Brain pericyte (primary cell): ENCODE results near the gene SLC25A41.
"Not testable (repeated sequence)": the region's sequence is repeated elsewhere in the genome, so short reads cannot be mapped to it uniquely, and the experiment has no call there.

Experiments
- DNase-seq: peaks from one replicate; pipeline ENCODE4 v3.0.0-alpha.2; 2012; ENCODE audit warnings: low read depth, low spot score

Gene SLC25A41

DNA sequence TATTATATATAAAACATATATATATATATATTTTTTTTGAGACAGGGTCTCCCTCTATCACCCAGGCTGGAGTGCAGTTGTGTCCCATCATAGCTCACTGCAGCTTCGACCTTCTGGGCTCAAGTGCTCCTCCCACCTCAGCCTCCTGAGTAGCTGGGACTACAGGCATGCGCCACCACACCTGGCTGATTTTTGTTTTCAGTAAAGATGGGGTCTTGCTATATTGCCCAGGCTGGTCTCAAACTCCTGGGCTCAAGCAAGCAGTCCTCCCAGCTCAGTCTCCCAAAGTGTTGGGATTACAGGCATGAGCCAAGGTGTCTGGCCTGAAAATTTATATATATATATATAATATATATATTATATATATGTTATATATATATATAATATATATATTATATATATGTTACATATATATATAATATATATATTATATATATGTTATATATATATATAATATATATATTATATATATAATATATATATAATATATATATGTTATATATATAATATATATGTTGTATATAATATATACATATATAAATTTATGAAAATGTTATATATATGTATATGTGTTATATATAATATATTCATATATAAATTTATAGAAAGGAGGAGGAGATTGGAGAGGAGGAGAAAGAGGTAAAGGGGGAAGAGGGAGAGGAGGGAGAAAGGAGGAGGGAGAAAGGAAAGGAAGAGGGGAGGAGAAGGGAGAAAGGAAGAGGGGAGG lies 4.7 kb downstream of the SLC25A41 start:
- not testable (repeated sequence) for DNase-seq

GRCh38 chr19:6427131-6427530 lies 6.4 kb downstream of the SLC25A41 start:
- no peak for DNase-seq

DNA sequence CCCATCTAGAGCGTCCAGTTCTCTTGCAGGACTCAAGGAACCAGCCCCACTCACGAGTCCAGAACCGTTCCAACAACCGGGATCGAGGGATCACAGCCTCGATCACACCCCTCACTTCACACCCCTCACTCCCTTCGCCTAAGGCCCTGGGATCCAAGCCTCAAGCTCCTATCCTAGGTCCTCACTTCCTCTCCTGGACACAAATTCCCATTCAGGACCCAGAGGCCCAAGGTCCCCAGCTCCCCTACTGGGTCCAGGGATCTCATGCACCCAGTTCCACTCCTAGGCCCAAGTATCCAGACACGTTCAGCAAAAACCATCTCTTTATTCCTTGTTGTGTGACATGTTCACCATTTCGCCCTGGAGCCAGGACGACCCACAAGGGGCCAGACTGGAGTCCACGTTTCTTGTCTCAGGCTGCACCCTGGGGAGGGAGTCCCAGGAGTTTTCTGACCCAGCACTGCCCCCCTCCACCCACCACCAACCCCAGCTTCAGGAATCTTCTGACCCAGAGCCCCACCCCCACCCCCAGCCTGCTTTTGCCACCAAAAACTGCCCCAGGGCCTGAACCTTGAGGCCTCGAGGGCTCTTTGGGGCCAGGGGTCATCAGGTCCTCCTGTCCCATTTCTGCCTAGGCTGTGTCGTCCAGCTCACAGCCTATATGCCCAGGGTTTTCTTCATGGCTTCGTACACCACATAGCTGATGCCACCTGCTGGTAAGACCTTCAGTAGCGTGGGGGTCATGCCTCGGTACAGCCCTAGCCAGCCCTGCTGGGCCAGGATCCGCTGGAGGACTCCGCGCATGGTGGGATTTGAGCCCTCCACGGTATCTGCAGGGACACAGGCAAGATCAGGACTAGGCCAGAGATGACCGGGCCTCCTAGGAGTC lies 7.6 kb downstream of the SLC25A41 start:
- no peak for DNase-seq

DNA sequence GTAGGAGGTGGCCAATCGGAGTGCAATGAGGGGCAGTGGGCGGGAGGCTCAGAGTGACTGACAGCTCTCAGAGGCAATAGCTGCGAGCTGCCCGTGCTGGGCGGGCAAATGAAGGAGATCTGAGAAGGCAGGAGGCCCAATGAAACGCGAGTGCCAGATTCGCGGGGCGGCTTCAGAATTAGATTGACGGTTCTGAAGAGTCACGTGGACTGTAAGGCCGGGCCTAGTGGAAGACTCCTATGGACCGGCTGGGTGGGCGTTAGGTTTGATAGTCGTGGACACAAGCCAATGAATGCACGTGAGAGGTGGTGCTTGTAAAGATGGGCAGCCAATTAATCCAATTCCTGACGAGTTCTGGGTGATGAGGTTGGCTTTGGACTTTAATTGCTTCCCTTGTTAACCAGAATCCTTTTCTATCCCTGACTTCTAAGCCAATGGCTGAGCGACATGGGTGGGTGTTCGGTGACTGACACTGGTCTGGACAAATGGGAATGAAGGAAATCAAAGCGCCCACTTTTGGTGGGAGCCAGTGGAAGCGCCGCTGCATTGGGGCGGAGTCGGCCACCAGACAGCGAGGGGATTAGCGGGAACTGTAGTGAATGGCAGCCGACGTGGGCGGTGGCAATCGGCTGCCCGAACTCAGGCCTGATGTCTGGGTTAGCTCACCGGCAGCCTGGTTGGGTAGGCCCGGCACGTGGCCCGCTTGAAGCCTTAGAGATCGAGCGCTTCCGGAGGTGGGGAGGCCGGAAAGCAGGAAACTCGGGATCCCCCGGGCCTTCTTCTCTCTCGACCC lies 8.4 kb downstream of the SLC25A41 start:
- peak; percentile 100 for DNase-seq

DNA sequence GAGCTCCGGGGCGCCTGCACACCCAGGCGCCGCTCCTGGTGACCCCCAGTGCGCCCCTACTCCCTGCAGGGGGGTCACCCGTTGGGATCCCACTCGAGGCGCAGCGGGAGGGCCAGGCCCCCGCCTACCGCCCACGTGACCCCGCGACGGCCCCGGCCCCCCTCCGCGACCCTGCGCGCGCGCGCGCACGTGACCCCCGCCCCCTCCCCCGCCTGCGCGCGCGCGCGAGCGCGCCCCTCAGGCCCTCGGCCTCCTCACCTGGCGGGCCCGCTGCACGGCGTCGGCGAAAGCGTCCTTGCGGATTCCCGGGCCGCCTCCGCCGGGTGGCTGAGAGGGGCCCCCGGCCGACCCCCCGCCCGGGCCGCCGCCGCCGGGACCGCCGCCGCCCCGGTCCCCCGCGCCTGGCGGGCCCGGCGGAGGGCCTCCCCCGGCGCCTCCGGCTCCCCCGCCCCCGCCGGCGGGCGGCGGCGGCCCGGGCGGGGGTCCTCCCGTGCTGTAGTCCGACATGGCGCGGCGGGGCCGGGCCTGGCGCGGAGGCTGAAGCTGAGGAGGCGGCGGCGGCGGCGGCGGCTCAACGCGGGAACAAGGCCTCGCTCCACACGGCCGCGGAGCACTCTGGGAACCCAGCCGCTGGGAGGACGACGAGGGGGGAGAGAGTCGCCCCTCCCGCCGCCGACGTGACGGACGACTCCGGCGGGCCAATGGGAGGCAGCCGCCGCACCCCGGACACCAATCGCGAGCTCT lies 9.2 kb downstream of the SLC25A41 start, which contains the start of gene KHSRP:
TSS of gene KHSRP (minus strand) at position 617 of the 744 bp plus-strand sequence. CDS start at position 507, 110 bp downstream.
- DNase-seq, result no peak

GRCh38 chr19:6423499-6424194 lies 9.9 kb downstream of the SLC25A41 start:
- DNase-seq, result no peak

DNA sequence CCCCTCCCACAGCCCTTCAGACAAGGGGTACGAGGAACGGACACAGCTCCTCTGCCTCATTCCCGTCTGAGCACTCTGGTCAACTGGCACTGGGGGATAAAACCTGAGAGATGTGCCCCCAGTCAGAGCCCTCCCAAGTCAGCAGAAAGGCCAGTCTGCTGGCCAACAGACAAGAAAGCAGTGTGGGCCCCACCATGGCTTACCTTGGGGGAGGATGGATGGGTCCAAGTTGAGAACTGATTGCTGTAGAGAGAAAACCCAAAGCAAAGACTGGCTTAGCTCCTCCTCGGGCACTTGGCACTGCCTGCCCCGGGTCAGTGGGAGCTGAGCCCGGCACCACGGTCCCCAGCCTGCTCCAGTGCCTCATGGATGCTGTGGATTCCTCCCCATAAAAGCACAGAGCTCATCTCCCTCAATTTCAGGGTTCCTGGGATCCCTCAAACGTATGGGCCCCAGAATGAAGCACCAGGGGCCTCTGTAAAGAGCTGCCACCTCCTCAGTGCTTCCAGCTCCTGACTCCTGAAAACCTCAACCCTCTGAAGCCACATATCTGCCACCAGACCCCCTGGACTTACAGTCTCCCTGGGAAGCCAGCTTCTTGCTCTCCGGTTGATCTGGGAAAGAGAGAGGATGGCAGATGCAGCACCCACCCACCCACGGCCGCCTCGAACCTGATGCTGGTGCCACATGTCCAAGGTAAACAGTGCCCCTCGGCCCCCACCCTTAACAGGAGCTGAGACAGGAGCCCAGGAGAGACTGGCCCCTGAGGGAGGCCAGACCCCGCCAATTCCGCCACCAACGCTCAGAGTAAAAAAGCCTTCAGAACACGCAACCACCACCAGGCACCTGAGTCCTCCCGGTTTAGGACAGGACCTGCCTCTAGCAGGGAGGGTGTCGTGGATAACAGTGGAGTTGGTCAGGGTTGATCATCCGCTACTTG lies 12.2 kb downstream of the SLC25A41 start:
- no peak for DNase-seq

DNA sequence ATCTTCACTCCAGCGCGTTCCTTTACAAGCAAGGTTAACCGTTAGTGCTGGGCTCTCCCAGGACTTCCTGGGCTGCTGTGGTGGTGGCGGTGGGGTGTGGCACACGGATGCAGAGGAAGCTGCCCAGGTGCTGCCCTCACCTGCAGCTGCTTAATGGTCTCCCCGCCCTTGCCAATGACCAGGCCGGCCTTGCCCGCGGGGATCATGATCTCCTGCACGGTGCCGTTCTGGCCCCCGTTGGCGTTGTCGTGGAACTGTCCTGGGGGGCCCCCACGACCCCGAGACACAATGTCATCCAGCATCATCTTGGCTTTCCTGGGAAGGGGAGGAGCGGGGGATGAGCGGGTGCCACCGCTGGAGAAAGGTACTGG lies 15.0 kb downstream of the SLC25A41 start:
- DNase-seq, result no peak

- no peak for DNase-seq
These were observed 15.6 kb downstream of the SLC25A41 start for GRCh38 chr19:6417713-6418561.

GRCh38 chr19:6416658-6417405 lies 16.7 kb downstream of the SLC25A41 start:
- no peak for DNase-seq

DNA sequence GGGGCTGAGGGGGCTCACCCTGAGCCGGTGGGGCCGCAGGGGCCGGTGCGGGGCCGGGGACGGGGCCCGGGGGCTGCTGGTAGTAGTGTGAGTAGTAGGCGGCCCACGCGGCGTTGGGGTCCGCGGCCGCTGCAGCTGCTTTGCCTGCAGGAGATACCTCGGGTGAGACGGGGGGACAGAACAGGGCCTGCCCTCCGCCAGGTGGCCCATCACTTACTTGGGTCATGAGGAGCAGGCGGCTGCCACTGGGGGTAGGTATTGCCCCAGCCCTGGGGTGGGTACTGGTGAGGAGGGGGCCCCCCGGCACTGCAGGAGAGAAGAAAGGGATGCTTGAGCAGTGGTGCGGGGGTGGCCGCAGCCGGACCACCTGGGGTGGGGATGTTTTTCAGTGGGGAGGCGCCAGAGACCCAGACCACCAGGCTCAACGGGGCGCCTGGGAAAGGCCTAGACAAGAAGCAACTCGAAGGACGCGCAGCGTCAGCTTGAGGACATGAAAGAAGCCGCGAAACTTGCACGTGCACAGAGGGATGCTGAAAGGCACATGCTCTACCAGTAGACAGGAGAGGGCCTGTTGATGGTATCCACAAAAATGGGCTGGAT lies 17.9 kb downstream of the SLC25A41 start:
- no peak for DNase-seq

GRCh38 chr19:6414793-6415590 lies 18.6 kb downstream of the SLC25A41 start:
- DNase-seq, result no peak

GRCh38 chr19:6413721-6414643 lies 19.6 kb downstream of the SLC25A41 start:
- DNase-seq, result no peak

GRCh38 chr19:6413291-6413690 lies 20.3 kb downstream of the SLC25A41 start:
- no peak for DNase-seq

DNA sequence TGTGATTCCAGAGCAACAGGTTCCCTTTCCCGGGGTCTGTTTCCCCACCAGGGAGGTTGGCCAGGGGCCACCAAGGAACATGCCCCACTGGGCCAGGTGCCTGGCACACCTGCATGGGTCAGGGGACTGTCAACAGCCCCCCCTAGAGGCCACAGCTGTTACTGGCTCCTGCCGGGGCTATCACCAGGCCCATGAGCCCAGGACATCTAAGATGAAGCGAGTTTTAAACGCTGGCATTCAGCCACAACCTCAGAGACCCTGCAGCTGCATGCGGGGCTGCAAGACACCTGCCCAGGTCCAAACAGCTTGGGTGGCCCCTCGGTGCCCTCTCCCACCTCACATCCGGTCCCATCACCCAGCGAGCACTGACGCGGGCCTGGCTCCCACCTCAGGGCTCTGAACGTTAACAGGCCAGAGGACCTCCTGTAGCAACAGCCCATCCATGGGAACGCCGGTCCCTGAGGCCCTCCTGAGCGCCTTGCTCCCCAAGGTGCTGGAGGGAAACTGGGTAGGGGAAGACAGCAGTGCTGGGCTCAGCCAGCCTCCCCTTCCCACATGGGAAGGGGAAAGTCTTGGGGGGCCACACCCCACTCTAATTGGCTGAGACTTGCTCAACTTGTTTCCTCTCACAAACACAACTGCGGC lies 21.0 kb downstream of the SLC25A41 start:
- DNase-seq, result no peak
